Activated CD8-positive, alpha-beta T cell treated with anti-CD3 and anti-CD28 coated beads for 36 hours (primary cell): Measurements from ENCODE around the gene HOXB5. TPM values are rescaled to one million over a fixed set of nuclear protein-coding genes. Genes with fewer than 3 reads are reported as not detected.

Experiments
- ATAC-seq: fragments of 200-7000 bp; cut with Tn5 transposase; one replicate; pipeline ENCODE4 v1.10.0; 2021; ENCODE audit warnings: mild to moderate bottlenecking, moderate library complexity
- CTCF ChIA-PET: fragments of 350-600 bp; sonication (Branson Sonifier 250); formaldehyde crosslinking; loops from one replicate; lab custom pipeline; 2021; ENCODE audit warnings: antibody characterized with exemption; lab: Charles Lee
- POLR2A ChIA-PET: fragments of 350-600 bp; sonication (Branson Sonifier 250); formaldehyde crosslinking; loops from one replicate; lab custom pipeline; 2021; ENCODE audit warnings: antibody characterized with exemption; lab: Charles Lee
- DNase-seq: peaks from one replicate; pipeline ENCODE4 v3.0.0-alpha.2; 2020
- H3K27ac Mint-ChIP-seq: one replicate; pipeline ENCODE4 v1.8.0; 2021; ENCODE audit warnings: mild to moderate bottlenecking, mixed read lengths
- H3K27me3 Mint-ChIP-seq: one replicate; pipeline ENCODE4 v1.8.0; 2021; ENCODE audit warnings: mixed read lengths
- H3K36me3 Mint-ChIP-seq: one replicate; pipeline ENCODE4 v1.8.0; 2021; ENCODE audit warnings: low read depth, mixed read lengths
- H3K4me1 Mint-ChIP-seq: one replicate; pipeline ENCODE4 v1.8.0; 2021; ENCODE audit warnings: low read depth, mixed read lengths
- H3K4me3 Mint-ChIP-seq: one replicate; pipeline ENCODE4 v1.8.0; 2021; ENCODE audit warnings: mild to moderate bottlenecking, moderate library complexity, mixed read lengths
- H3K9me3 Mint-ChIP-seq: one replicate; pipeline ENCODE4 v1.8.0; 2021; ENCODE audit warnings: mixed read lengths
- CTCF ChIP-seq: fragments of 200-600 bp; IDR thresholded peaks from one replicate; pipeline ENCODE4 v1.8.0; 2022; ENCODE audit warnings: antibody characterized with exemption, mild to moderate bottlenecking
- intact Hi-C: fragments of 100-400 bp; cut with micrococcal nuclease; formaldehyde crosslinking; loops from one replicate; pipeline ENCODE4 v1.10.0; 2022
- total RNA-seq, 2 experiments: library from RNA; stranded (reverse); gene quantifications; one replicate each; pipeline ENCODE4 v1.2.3, GENCODE V29; 2021

The HOXB5 gene
- total RNA-seq, 2 experiments from 2014 or later = not detected

DNA sequence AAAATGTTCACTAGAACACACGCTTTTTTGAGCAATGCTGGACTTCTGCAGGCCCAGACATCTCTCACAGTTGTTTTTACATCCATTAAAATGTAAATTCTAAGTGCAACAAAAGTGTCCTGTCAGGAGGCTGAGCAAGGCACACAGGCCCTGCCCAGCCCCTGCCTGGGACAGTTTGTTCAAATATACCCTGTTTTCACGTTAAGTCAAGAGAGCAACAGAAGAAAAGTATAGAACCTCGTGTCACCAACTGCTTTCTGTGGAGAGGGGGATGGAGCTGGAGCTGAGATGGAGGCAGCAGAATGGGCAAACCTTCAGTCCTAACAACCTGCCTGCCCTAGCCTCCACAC, 44.3 kb downstream of the HOXB5 start:
- CTCF ChIA-PET = interaction anchor here (0.9 to 1.2 kb wide), 5 partner anchors 12 to 92 kb away, joined by 3 to 5 read pairs (median 3); no protein-coding TSS in a partner anchor
- no peak overlapping the region for H3K27ac Mint-ChIP-seq
- intact Hi-C loops = no loop called here
- no peak for TF ChIP-seq CTCF
- no peak for DNase-seq
- POLR2A ChIA-PET = interaction anchor here (1.2 kb wide), 1 partner anchor 10 kb away, joined by 3 read pairs; no protein-coding TSS in a partner anchor
- H3K36me3 Mint-ChIP-seq = no peaks in the 10 kb centered on the region
- H3K27me3 Mint-ChIP-seq = no peaks in the 10 kb centered on the region
- H3K4me1 Mint-ChIP-seq = peaks cover 27% of the 10 kb centered on the region
- ATAC-seq = no peak
- H3K4me3 Mint-ChIP-seq = no peak overlapping the region
- no peaks in the 10 kb centered on the region for H3K9me3 Mint-ChIP-seq

DNA sequence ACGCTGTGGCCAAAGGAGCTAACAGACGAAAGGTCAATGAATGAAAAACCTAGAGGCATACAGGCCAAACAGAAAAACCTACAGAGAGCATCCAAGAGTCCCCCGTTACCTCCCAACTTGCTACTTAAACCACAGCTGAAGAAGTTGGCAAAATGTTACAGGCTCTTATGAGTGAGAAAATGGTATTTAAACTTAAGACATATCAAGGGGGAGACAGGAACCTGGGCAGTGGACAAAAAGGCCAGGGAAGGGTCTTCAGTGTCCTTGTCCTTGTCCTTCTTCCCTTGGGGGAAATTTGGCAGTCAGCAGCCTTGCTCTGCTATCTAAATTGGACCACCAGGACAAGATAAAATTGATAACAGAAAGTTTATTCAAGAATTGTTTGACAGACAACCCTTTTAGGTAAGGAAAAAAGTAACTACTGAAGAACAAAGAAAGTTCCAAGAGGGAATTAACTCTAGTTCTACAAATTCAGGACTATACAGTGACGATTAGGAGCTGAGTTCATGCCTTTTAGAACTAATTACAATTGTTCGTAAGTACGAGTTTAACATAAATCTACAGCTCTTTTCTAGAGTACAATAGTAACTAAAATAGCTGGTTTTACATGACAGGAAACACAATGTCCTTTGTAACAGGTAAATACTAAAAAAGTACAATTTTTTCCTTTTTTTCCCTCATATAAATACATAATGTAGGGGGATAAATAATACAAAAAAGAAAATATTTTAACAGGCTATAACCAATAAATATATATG, 44.9 kb downstream of the HOXB5 start:
- H3K27ac Mint-ChIP-seq = peak overlapping the region; percentile 73
- no peak for TF ChIP-seq CTCF
- peaks cover 1% of the 10 kb centered on the region for H3K27me3 Mint-ChIP-seq
- peak overlapping the region; percentile 43 for H3K4me3 Mint-ChIP-seq
- POLR2A ChIA-PET = interaction anchor here (1.2 kb wide), 1 partner anchor 11 kb away, joined by 3 read pairs; no protein-coding TSS in a partner anchor
- H3K4me1 Mint-ChIP-seq = peaks cover 29% of the 10 kb centered on the region
- no peaks in the 10 kb centered on the region for H3K9me3 Mint-ChIP-seq
- no peak for DNase-seq
- intact Hi-C loops = no loop called here
- no peak for ATAC-seq
- no peaks in the 10 kb centered on the region for H3K36me3 Mint-ChIP-seq
- CTCF ChIA-PET = interaction anchor here (0.9 to 1.2 kb wide), 4 partner anchors 13 to 91 kb away, joined by 3 to 4 read pairs (median 3); no protein-coding TSS in a partner anchor

DNA sequence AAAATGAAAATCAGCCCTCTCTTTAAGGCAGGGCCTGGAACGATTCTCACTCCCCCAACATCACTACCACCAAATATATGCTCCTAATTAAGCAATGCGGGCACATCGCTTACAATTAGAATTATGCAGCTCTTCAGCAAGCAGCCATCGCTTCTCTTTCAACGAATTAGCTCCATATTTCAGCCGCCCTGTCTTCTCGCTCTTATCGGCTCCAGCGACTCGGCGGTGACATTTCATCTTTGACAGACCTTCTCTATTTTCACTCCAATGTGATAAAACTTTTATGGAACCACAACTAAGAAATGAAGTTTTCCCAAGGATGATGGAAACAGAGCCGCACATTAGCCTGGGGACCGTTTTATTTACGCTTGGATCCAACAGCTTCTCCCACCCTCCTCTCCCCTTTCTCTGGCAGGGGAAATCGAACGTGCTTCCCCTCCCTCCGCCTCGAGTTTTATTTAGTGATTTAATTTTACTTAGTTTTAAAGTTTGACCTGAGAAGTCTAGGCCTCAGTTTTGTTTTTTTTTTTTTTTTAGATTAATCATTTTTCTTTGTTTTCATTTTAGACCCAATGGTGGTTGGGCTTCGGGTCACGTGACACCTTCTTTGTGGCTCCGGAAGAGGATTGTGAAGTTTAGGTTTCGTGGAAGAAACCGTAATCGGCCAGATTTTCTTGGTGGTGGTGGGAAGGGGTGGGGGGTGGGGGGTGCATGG, 45.6 kb downstream of the HOXB5 start:
- Mint-ChIP-seq H3K27me3 (peaks cover 1% of the 10 kb centered on the region), H3K4me1 (peaks cover 29% of the 10 kb centered on the region), H3K9me3 (no peaks in the 10 kb centered on the region), H3K36me3 (peaks cover under 1% of the 10 kb centered on the region), H3K27ac (peak overlapping the region; percentile 73), H3K4me3 (peak overlapping the region; percentile 43)
- CTCF ChIA-PET = interaction anchor here (0.9 to 1.8 kb wide), 6 partner anchors 9 to 213 kb away, joined by 3 to 6 read pairs (median 4); no protein-coding TSS in a partner anchor
- POLR2A ChIA-PET = interaction anchor here (1.0 to 1.4 kb wide), 3 partner anchors 8 to 37 kb away, joined by 3 to 4 read pairs (median 3); no protein-coding TSS in a partner anchor
- ATAC-seq (no peak), DNase-seq (peak; percentile 74)
- no peak for TF ChIP-seq CTCF
- intact Hi-C loops = no loop called here

- Mint-ChIP-seq H3K9me3 (no peaks in the 10 kb centered on the region), H3K4me3 (peak overlapping the region; percentile 43), H3K27ac (peak overlapping the region; percentile 73), H3K27me3 (peaks cover 1% of the 10 kb centered on the region), H3K4me1 (peaks cover 29% of the 10 kb centered on the region), H3K36me3 (peaks cover 6% of the 10 kb centered on the region)
- no peak for TF ChIP-seq CTCF
- ChIA-PET CTCF (interaction anchor here (0.6 to 1.8 kb wide), 10 partner anchors 8 to 212 kb away, joined by 3 to 6 read pairs (median 4); no protein-coding TSS in a partner anchor), POLR2A (interaction anchor here (1.0 to 1.4 kb wide), 3 partner anchors 9 to 36 kb away, joined by 3 to 4 read pairs (median 3); no protein-coding TSS in a partner anchor)
- peak; percentile 34 for DNase-seq
- ATAC-seq = no peak
- intact Hi-C loops = no loop called here
Observed at GRCh38 chr17:48546924-48547807, 46.4 kb downstream of the HOXB5 start.
